Measurements from ENCODE around the gene SPATA25.
A peak's percentile ranks its signal among the peaks of the same experiment; 100 is the strongest.
"Not testable (repeated sequence)": the region's sequence is repeated elsewhere in the genome, so short reads cannot be mapped to it uniquely, and the experiment has no call there.

SPATA25 gene

GRCh38 chr20:45892049-45892825, 4.8 kb upstream of the SPATA25 start:
- no peak for DNase-seq

- peak; percentile 61 to 73 (median 71) for DNase-seq
Measured at GRCh38 chr20:45890985-45891983, 3.9 kb upstream of the SPATA25 start, which contains the start of the genes CTSA and NEURL2. Gene CTSA, plus strand, starts transcription at chr20:45891335. Its CDS starts 234 bp downstream, at chr20:45891569. Gene NEURL2, minus strand, starts transcription at chr20:45891208. Its CDS starts 217 bp downstream, at chr20:45890991.

GRCh38 chr20:45890077-45890984, 2.9 kb upstream of the SPATA25 start:
- peak in 2 of 4 experiments; percentile 15 to 22 for DNase-seq

- DNase-seq: no peak
Measured at GRCh38 chr20:45888681-45889080, 1.3 kb upstream of the SPATA25 start.

- DNase-seq: no peak
Measured at GRCh38 chr20:45886590-45887345, 654 bp downstream of the SPATA25 start.

- no peak for DNase-seq
Measured at GRCh38 chr20:45883100-45883469, 4.3 kb downstream of the SPATA25 start.

- no peak for DNase-seq
Measured at GRCh38 chr20:45882469-45883099, 4.8 kb downstream of the SPATA25 start.

GRCh38 chr20:45880988-45881788, 6.2 kb downstream of the SPATA25 start, which contains the start of gene ZSWIM1:
Gene ZSWIM1, plus strand, starts transcription at chr20:45881227. Its CDS starts 1,366 bp downstream, at chr20:45882593.
- DNase-seq: peak; percentile 95 to 98 (median 96)

GRCh38 chr20:45878076-45878761, 9.2 kb downstream of the SPATA25 start:
- no peak for DNase-seq

GRCh38 chr20:45874576-45874975, 12.8 kb downstream of the SPATA25 start:
- DNase-seq: no peak

GRCh38 chr20:45874104-45874481, 13.3 kb downstream of the SPATA25 start:
- DNase-seq: not testable (repeated sequence)

- no peak for DNase-seq
Measured at GRCh38 chr20:45873409-45874103, 13.9 kb downstream of the SPATA25 start.

- no peak for DNase-seq
Measured at GRCh38 chr20:45872626-45873025, 14.8 kb downstream of the SPATA25 start.

- DNase-seq: no peak
Measured at GRCh38 chr20:45867819-45868176, 19.6 kb downstream of the SPATA25 start.

GRCh38 chr20:45867136-45867818, 20.1 kb downstream of the SPATA25 start:
- no peak for DNase-seq

GRCh38 chr20:45866454-45866853, 21.0 kb downstream of the SPATA25 start:
- no peak for DNase-seq

- DNase-seq: no peak
Measured at GRCh38 chr20:45863543-45864470, 23.6 kb downstream of the SPATA25 start.

All from activated naive CD4-positive, alpha-beta T cell (primary cell).